HCT116 (cell line): ENCODE measurements around the gene KCTD14. TPM values are rescaled to one million over a fixed set of nuclear protein-coding genes. Genes with fewer than 3 reads are reported as not detected.
A peak's percentile ranks its signal among the peaks of the same experiment; 100 is the strongest.

Experiments
- ATAC-seq: fragments of 200-7000 bp; cut with Tn5 transposase; 2 replicates; pipeline ENCODE4 v1.9.1; 2020; ENCODE audit warnings: mild to moderate bottlenecking, moderate library complexity
- BruUV-seq: library from RNA; stranded (reverse); fragments of 400-500 nt; replicated peaks from 2 replicates; lab custom pipeline; 2021; lab: Mats Ljungman, UMichigan
- CTCF ChIA-PET: fragments of 300-600 bp; sonication (Branson Sonifier 250); formaldehyde crosslinking; loops from one replicate; lab custom pipeline; 2021; ENCODE audit warnings: antibody characterized with exemption; lab: Charles Lee
- POLR2A ChIA-PET: fragments of 300-600, 350-600 bp; sonication (Branson Sonifier 250); formaldehyde crosslinking; loops from one replicate; lab custom pipeline; 2021; ENCODE audit warnings: antibody characterized with exemption; lab: Charles Lee
- RAD21 ChIA-PET, 2 experiments: fragments of 300-600 bp; sonication (Branson Sonifier 250); formaldehyde crosslinking; loops; one replicate each; lab custom pipeline; 2023; ENCODE audit warnings: low total read pairs in 2 of 2; ENCODE audit not compliant: uncharacterized antibody in 2 of 2, unreplicated experiment in 2 of 2, low non-redundant PET in 1 of 2; lab: Charles Lee
- DNase-seq: peaks from one replicate; pipeline ENCODE4 v3.0.0-alpha.2; 2010; ENCODE audit warnings: low read depth, low spot score
- H2AFZ ChIP-seq: fragments of 200-600 bp; shearing (Covaris generic), sonication (generic); 2 replicates; pipeline ENCODE4 v1.6.1; 2017; ENCODE audit warnings: low read depth, mixed run types, mixed read lengths, antibody characterized with exemption, low read length; ENCODE audit not compliant: poor library complexity, severe bottlenecking
- H3K27ac ChIP-seq: 2 replicates; pipeline ENCODE4 v1.5.1; 2012; ENCODE audit warnings: low read depth, low read length
- H3K27me3 ChIP-seq: fragments of 200-600 bp; sonication (generic); 2 replicates; pipeline ENCODE4 v1.6.1; 2016; ENCODE audit warnings: mixed run types, low read length, mixed read lengths; ENCODE audit not compliant: insufficient read depth
- H3K36me3 ChIP-seq, 2 experiments: fragments of 200-500 bp in 1 of 2; fragments of 200-600 bp in 1 of 2; sonication (Bioruptor generic) in 1 of 2; sonication (generic) in 1 of 2; 2 replicates each; pipeline versions ENCODE4 v1.5.1 to v1.6.1; 2014 to 2016; ENCODE audit warnings: low read length in 2 of 2, inconsistent platforms in 1 of 2, mixed read lengths in 1 of 2, mixed run types in 1 of 2; ENCODE audit not compliant: insufficient read depth in 2 of 2, control insufficient read depth in 1 of 2
- H3K4me1 ChIP-seq, 2 experiments: fragments of 200-600 bp in 1 of 2; sonication (generic) in 1 of 2; 2 replicates each; pipeline versions ENCODE4 v1.5.1 to v1.6.1; 2012 to 2017; ENCODE audit warnings: low read length in 2 of 2, inconsistent platforms in 1 of 2, mild to moderate bottlenecking in 1 of 2, mixed read lengths in 1 of 2, mixed run types in 1 of 2, moderate library complexity in 1 of 2; ENCODE audit not compliant: insufficient read depth in 2 of 2, control insufficient read depth in 1 of 2
- H3K4me2 ChIP-seq: fragments of 200-600 bp; sonication (generic); 2 replicates; pipeline ENCODE4 v1.6.1; 2017; ENCODE audit warnings: mixed run types, low read length, mixed read lengths
- H3K4me3 ChIP-seq, 2 experiments: fragments of 200-600 bp in 1 of 2; sonication (generic) in 1 of 2; replicated peaks in 1 of 2; 2 replicates each; pipeline ENCODE4 v1.5.1; 2011 to 2016; ENCODE audit warnings: low read length in 2 of 2, control low read depth in 1 of 2, low read depth in 1 of 2, mild to moderate bottlenecking in 1 of 2, mixed read lengths in 1 of 2, mixed run types in 1 of 2
- H3K79me2 ChIP-seq: fragments of 200-600 bp; sonication (generic); 2 replicates; pipeline ENCODE4 v1.6.1; 2017; ENCODE audit warnings: mild to moderate bottlenecking, mixed run types, low read length, moderate library complexity, mixed read lengths; ENCODE audit not compliant: insufficient read depth
- H3K9ac ChIP-seq: fragments of 200-600 bp; sonication (generic); 2 replicates; pipeline ENCODE4 v1.6.1; 2016; ENCODE audit warnings: low read length, mixed read lengths
- H3K9me2 ChIP-seq: fragments of 200-600 bp; sonication (generic), shearing (Covaris generic); 2 replicates; pipeline ENCODE4 v1.6.1; 2017; ENCODE audit warnings: mixed run types, mild to moderate bottlenecking, moderate library complexity; ENCODE audit not compliant: insufficient read depth
- H3K9me3 ChIP-seq, 2 experiments: fragments of 200-500 bp in 1 of 2; fragments of 200-600 bp in 1 of 2; sonication (Bioruptor generic) in 1 of 2; sonication (generic) in 1 of 2; 2 replicates each; pipeline ENCODE4 v1.6.1; 2014 to 2017; ENCODE audit warnings: low read length in 2 of 2, mixed read lengths in 2 of 2, inconsistent platforms in 1 of 2, low read depth in 1 of 2, mild to moderate bottlenecking in 1 of 2, mixed run types in 1 of 2, moderate library complexity in 1 of 2; ENCODE audit not compliant: control insufficient read depth in 1 of 2, insufficient read depth in 1 of 2
- H4K20me1 ChIP-seq: fragments of 200-600 bp; sonication (generic), shearing (Covaris generic); 2 replicates; pipeline ENCODE4 v1.6.1; 2017; ENCODE audit warnings: mixed run types, mild to moderate bottlenecking, moderate library complexity; ENCODE audit not compliant: insufficient read depth
- CEBPB ChIP-seq: IDR thresholded peaks from 2 replicates; pipeline ENCODE4 v1.6.1; 2012; ENCODE audit warnings: low read depth
- CTCF ChIP-seq, 3 experiments: fragments of 200-600 bp in 1 of 3; sonication (generic) in 1 of 3; IDR thresholded peaks in 2 of 3; conservative IDR thresholded peaks in 1 of 3; 2 replicates each; pipeline ENCODE4 v1.5.1; 2012 to 2017; ENCODE audit warnings: low read depth in 2 of 3, low read length in 2 of 3, antibody characterized with exemption in 1 of 3, borderline replicate concordance in 1 of 3, control low read depth in 1 of 3, mild to moderate bottlenecking in 1 of 3, mixed read lengths in 1 of 3, mixed run types in 1 of 3, moderate library complexity in 1 of 3; ENCODE audit not compliant: insufficient read depth in 1 of 3
- EGR1 ChIP-seq: IDR thresholded peaks from 2 replicates; pipeline ENCODE4 v1.6.1; 2012; ENCODE audit warnings: low read depth
- ELF1 ChIP-seq: IDR thresholded peaks from 2 replicates; pipeline ENCODE4 v1.6.1; 2012; ENCODE audit warnings: low read depth, borderline replicate concordance
- EZH2phosphoT487 ChIP-seq: fragments of 200-600 bp; IDR thresholded peaks from 2 replicates; pipeline ENCODE4 v1.6.1; 2018; ENCODE audit warnings: antibody characterized with exemption, borderline replicate concordance
- FOSL1 ChIP-seq: IDR thresholded peaks from 2 replicates; pipeline ENCODE4 v1.6.1; 2012; ENCODE audit warnings: low read depth
- JUND ChIP-seq: IDR thresholded peaks from 2 replicates; pipeline ENCODE4 v1.6.1; 2012
- MAX ChIP-seq: IDR thresholded peaks from 2 replicates; pipeline ENCODE4 v1.6.1; 2012
- POLR2A ChIP-seq: IDR thresholded peaks from 2 replicates; pipeline ENCODE4 v1.7.0; 2011; ENCODE audit warnings: borderline replicate concordance; ENCODE audit not compliant: insufficient read depth, insufficient read length; ENCODE audit errors: extremely low read depth
- POLR2AphosphoS5 ChIP-seq: IDR thresholded peaks from 2 replicates; pipeline ENCODE4 v1.6.1; 2011; ENCODE audit warnings: mild to moderate bottlenecking, low read depth, low read length, moderate library complexity
- RAD21 ChIP-seq: IDR thresholded peaks from 2 replicates; pipeline ENCODE4 v1.6.1; 2012; ENCODE audit warnings: low read depth, mild to moderate bottlenecking
- SRF ChIP-seq: IDR thresholded peaks from 2 replicates; pipeline ENCODE4 v1.6.1; 2012; ENCODE audit warnings: low read depth
- TCF7L2 ChIP-seq: IDR thresholded peaks from 2 replicates; pipeline ENCODE4 v1.7.0; 2011; ENCODE audit warnings: borderline replicate concordance, inconsistent platforms; ENCODE audit not compliant: insufficient read depth, insufficient read length; ENCODE audit errors: extremely low read depth
- YY1 ChIP-seq: IDR thresholded peaks from 2 replicates; pipeline ENCODE4 v1.6.1; 2011; ENCODE audit warnings: low read length, low read depth, moderate library complexity, mild to moderate bottlenecking; ENCODE audit not compliant: insufficient replicate concordance; ENCODE audit errors: extremely low read depth
- ZNF274 ChIP-seq: fragments of 200-500 bp; sonication (Bioruptor generic); IDR thresholded peaks from 2 replicates; pipeline ENCODE4 v1.6.1; 2014; ENCODE audit warnings: mild to moderate bottlenecking, low read depth, low read length, inconsistent platforms
- intact Hi-C: fragments of 100-400 bp; cut with micrococcal nuclease; formaldehyde crosslinking; loops from 2 replicates; pipeline ENCODE4 v1.10.0; 2022
- total RNA-seq: library from RNA; stranded (reverse); gene quantifications from one replicate; pipeline ENCODE4 v1.2.1, GENCODE V29; 2021; ENCODE audit not compliant: unreplicated experiment

Gene KCTD14
- total RNA-seq, 1 experiment from 2014 or later = 15.2 TPM

GRCh38 chr11:78020246-78020645 is 2.8 kb downstream of the KCTD14 start (continued):
- TF ChIP-seq ZNF274 (no peak), MAX (no peak), ELF1 (no peak), CEBPB (no peak), SRF (no peak), CTCF (IDR thresholded peaks at IDR 0.05 in 2 of 3, conservative IDR thresholded peaks at IDR 0.05 in 1 of 3; ENCODE audit: borderline replicate concordance in 1 of 3, insufficient read depth in 1 of 3, low read depth in 2 of 3, low read length in 2 of 3) (no peak), POLR2AphosphoS5 (no peak), TCF7L2 (no peak), JUND (no peak), EGR1 (no peak), RAD21 (no peak), EZH2phosphoT487 (no peak), YY1 (no peak), POLR2A (no peak)
- TF ChIP-seq, all 23 proteins: peak for 0

GRCh38 chr11:78019808-78020207 is 3.3 kb downstream of the KCTD14 start:
- H3K9ac ChIP-seq = no peak overlapping the region
- H3K9me2 ChIP-seq = no peaks in the 10 kb centered on the region
- H3K4me1 ChIP-seq = peaks cover 19 to 45% of the 10 kb centered on the region in 2 experiments; a peak in 3 of 4 replicates
- ATAC-seq = no peak; the same call in 1 of the 2 replicates
- no peak overlapping the region for H3K4me3 ChIP-seq
- no peaks in the 10 kb centered on the region for H3K27me3 ChIP-seq
- ChIA-PET CTCF (interaction anchor here (0.9 to 2.5 kb wide), 2 partner anchors 25 to 244 kb away, joined by 3 to 12 read pairs; partner anchors contain the start of gene INTS4), POLR2A (interaction anchor here (0.8 to 2.0 kb wide), 2 partner anchors 9 to 25 kb away, joined by 3 to 14 read pairs; partner anchors contain the start of gene INTS4), RAD21 (no interaction called here)
- H2AFZ ChIP-seq = no peak overlapping the region
- peak overlapping the region; percentile 37 for H3K4me2 ChIP-seq
- peaks cover 4 to 8% of the 10 kb centered on the region in 2 experiments; a peak in 3 of 4 replicates for H3K36me3 ChIP-seq
- no peaks in the 10 kb centered on the region for H4K20me1 ChIP-seq
- peaks cover 18% of the 10 kb centered on the region for H3K79me2 ChIP-seq
- no peak; the same call in 1 of the 2 replicates for TF ChIP-seq FOSL1
- peak; percentile 17; the same call in 1 of the 2 replicates for TF ChIP-seq JUND
- no peak overlapping the region for H3K27ac ChIP-seq
- no TSS peak for BruUV-seq
- H3K9me3 ChIP-seq = no peaks in the 10 kb centered on the region
- no peak for DNase-seq
- intact Hi-C loops = no loop called here
